NCI-H774 (cell line): ENCODE results near the gene MAB21L2.

Source experiments
- DNase-seq: peaks from one replicate; lab custom pipeline; 2025; lab: John Stamatoyannopoulos, UW

The MAB21L2 gene

DNA sequence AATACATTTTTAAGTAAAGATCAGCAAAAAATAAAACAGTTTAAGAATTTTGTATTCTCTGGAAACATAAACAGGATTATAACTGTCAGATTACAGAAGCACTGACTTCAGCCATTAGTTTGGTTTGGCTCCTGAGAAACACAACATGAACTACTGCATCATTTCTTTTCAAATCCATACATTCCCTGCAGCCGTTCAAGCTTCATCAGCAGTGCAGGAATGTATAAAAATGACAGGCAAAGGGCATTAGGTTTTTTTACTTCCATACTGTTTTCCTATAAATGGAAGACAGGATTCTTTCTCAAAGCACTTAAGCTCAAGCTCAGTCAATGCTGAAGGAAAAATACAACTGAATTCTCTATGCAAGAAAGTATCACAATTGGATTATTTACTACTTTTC is 4.2 kb upstream of the MAB21L2 start:
- DNase-seq, result no peak

- DNase-seq, result no peak
Observed at GRCh38 chr4:150578745-150579501, 3.0 kb upstream of the MAB21L2 start.

GRCh38 chr4:150579551-150580234 is 2.3 kb upstream of the MAB21L2 start:
- DNase-seq, result no peak

- no peak for DNase-seq
Observed at GRCh38 chr4:150580306-150580705, 1.6 kb upstream of the MAB21L2 start.

DNA sequence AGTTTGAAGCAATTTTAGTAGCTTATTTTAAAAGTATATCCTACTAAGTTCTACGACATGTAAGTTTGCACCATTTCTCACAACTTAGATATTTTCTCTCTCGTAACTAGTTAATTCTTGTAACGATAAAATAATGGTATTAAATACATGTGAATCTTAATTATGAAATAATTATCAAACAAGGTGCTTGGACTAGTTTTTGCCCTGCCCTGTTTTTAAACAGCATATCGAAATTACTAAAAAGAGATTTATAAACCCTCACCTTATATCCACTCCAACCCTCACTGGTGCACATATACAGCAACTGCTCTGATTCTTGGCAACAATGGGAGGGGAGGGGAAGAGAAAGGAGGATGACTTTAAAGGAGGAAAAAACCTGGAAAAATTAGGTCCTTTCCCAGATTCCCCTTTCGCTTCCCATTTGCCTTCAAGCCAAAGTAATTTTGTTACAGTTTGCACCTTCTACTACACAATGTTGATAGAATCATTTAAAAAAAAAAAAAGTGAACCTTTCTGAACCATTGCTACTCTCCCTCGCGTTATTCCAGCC is 820 bp upstream of the MAB21L2 start:
- no peak for DNase-seq

DNA sequence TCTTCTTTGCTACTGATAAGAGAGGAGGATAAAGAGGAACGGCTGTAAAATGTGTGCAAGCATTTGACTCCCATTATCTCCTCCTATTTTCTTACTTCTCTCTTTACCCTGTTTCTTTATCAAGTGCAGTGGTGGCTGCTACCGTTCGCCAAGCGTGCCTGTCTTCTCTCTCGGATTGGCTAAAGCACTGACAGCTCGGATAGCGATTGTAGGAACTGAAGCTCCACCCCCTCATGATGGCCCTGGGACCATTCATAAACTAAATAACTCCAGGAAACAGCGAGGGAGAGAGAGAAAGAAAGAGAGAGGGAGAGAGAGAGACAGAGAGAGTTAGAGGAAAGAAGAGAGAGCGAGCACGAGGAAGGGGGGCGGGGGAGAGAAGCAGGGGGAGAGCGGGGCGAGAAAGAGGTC is 305 bp upstream of the MAB21L2 start:
- no peak for DNase-seq

- DNase-seq, result no peak
Observed at GRCh38 chr4:150582873-150583286, 929 bp downstream of the MAB21L2 start.

DNA sequence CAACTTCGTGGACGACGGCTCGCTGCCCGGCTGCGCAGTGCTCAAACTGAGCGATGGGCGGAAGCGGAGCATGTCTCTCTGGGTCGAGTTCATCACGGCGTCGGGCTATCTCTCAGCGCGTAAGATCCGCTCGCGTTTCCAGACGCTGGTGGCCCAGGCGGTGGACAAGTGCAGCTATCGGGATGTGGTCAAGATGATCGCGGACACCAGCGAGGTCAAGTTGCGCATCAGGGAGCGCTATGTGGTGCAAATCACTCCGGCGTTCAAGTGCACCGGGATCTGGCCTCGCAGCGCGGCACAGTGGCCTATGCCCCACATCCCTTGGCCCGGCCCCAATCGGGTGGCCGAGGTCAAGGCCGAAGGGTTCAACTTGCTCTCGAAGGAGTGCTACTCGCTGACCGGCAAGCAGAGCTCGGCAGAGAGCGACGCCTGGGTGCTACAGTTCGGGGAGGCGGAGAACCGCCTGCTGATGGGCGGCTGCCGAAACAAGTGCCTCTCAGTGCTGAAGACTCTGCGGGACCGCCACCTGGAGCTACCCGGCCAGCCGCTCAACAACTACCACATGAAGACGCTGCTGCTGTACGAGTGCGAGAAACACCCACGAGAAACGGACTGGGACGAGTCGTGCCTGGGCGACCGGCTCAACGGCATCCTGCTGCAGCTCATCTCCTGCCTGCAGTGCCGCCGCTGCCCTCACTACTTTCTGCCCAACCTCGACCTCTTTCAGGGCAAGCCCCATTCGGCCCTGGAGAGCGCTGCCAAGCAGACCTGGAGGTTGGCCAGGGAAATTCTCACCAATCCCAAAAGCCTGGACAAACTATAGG is 1.5 kb downstream of the MAB21L2 start:
- DNase-seq, result no peak

DNA sequence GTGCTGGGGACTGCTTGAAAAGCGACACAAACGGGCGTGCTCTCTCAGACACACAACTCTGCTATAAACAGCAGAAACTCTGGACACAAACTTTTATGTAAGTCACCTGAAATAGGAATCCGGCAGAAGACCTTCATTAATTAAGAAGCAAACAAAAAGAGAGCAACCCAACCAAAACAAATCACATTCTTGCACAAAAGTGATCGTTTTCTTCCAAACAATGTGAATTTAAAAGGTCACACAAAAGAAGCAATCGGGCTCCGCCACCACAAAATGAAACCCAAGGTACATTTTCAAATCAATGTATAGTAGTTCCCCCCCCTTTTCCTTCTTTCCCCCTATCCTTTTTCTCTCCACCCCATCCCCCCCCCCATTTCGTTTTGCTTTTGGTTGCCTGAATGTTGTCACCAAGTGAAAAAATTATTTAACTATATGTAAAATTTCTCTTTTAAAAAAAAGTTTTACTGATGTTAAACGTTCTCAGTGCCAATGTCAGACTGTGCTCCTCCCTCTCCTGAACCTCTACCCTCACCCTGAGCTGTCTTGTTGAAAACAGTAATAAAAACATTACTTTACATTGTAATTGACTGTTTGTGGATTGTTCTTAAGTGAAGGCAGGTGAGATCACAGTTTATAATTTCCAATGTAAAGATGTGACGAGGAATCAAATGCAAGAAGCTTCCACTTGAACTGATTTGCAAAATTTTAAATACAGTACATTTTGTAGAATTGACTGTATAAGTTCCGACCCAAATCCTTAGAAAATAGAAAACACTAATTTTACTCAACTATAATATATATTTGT is 2.4 kb downstream of the MAB21L2 start:
- no peak for DNase-seq

GRCh38 chr4:150585611-150586010 is 3.7 kb downstream of the MAB21L2 start:
- no peak for DNase-seq

GRCh38 chr4:150586162-150586810 is 4.3 kb downstream of the MAB21L2 start:
- no peak for DNase-seq

GRCh38 chr4:150588316-150588715 is 6.4 kb downstream of the MAB21L2 start:
- DNase-seq, result no peak

DNA sequence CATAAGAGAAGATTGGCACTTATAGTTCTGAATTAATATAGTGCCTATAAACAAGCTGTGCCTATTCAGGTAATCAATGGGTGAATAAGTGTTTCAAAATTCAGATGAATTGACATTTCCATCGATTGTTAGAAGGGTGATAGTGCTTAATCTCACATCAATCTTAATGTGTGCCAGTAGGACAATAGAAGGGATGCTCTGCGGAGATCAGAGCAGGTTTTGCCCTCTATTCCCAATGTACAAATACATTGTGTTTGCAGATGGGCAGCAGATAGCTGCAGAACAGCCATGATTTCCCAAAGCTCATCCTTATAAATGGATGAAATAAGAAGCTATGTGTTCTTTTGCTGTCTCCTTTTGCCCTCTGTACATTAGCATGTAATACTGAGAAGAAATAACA is 7.2 kb downstream of the MAB21L2 start:
- no peak for DNase-seq

DNA sequence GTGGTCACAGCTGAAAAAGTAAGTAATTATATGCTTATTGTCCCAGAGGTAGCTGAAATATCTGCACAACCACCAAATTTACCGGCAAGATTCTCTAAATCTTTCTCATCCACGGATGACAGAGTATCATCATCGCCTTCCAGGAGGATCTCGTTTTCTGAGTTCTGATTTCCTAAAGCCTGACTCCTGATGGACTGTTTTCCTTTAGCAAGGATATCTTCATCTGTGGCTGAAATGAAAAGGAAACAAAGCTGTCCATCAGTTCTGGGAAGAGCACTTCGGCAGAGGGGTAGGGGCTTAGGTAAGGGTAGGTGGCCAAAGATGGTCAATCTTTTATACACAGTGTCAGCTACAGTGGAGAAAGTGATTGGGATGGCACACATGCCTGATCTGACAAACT is 8.7 kb downstream of the MAB21L2 start:
- no peak for DNase-seq

DNA sequence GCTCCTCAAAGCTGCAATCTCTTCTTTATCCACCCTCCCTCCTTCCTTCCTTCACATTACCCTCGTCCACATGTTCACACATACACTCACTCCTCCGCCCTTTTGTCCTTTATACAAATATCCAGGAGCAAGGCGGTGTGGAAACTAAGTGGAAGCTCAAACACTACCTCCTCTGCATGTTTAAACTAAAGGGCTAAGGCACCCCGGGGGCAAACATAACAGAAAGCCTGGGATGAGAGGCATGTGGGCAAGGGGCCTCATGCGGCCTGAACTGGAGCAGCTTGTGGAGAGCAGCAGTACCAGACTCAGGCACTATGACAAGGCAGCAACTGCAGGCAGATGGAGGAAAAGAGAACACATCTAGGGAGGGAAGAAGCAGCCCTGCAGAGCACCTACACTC is 9.5 kb downstream of the MAB21L2 start:
- DNase-seq, result no peak

GRCh38 chr4:150591904-150592303 is 10.0 kb downstream of the MAB21L2 start:
- DNase-seq, result no peak

DNA sequence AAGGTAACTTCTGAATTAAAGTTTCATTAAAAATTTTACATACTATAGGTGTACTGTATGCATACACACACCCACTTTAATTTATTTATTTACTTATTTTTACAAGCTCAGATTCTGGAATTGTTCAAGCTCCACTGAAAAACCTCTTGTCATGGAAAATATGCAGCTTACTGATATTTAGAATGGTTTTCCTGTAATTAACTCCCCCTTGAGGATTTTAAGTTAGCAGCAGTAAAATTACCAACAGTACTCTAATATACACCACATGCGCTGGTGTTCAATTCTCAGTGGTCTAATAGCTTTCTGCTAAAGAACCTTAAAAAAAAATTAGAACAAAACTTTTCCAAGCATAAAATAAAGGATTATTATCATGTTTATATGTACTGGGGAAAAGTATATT is 12.0 kb downstream of the MAB21L2 start:
- DNase-seq, result no peak

GRCh38 chr4:150598909-150599308 is 17.0 kb downstream of the MAB21L2 start:
- DNase-seq, result no peak

- DNase-seq, result no peak
Observed at GRCh38 chr4:150599547-150599946, 17.6 kb downstream of the MAB21L2 start.

DNA sequence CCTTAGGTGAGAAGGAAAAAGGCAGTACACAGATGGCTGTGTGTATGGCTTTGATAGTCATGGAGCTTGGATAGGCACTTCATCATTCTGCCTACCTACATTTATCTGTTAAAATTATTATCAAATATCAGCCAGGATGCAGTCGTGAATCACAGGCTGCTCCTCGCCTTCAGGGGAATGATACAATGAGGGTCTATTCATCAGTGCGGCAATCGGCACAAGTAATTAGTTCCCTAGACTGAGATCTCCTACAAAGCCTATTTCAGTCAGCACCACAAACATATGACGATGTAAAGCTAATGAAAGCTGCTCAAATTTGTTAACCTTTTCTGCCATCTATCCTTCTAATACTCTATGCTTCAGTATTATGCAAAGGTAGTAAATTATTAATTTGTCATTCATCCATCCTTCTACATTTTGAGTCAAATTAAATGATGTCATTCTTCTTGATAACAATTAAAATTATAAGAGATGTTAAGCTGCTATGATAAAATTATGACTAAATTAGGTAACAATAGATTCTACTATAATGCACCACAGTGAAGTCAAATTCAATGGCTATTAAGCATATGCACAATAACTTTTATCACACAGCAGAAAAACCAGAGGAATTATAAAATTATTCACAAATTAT is 19.0 kb downstream of the MAB21L2 start:
- DNase-seq, result no peak

GRCh38 chr4:150609131-150609530 is 27.2 kb downstream of the MAB21L2 start:
- no peak for DNase-seq
